DOHH2 (cell line): ENCODE results near the gene OSM.

Experiments
- EZH2phosphoT487 ChIP-seq: fragments of 200-600 bp; sonication (generic); IDR thresholded peaks from 2 replicates; pipeline ENCODE4 v1.6.1; 2017; ENCODE audit warnings: borderline replicate concordance, mild to moderate bottlenecking, antibody characterized with exemption, low read length, moderate library complexity, mixed read lengths
- TF ChIP-seq, protein P1 (sequence below): fragments of 200-600 bp; sonication (generic); IDR thresholded peaks from one replicate; pipeline ENCODE4 v1.5.1; 2014; ENCODE audit warnings: antibody characterized with exemption, mild to moderate bottlenecking, low read depth, low read length; ENCODE audit not compliant: poor library complexity, severe bottlenecking

GRCh38 chr22:30222321-30222720, 44.3 kb downstream of the OSM start:
- TF ChIP-seq, protein P1, sequence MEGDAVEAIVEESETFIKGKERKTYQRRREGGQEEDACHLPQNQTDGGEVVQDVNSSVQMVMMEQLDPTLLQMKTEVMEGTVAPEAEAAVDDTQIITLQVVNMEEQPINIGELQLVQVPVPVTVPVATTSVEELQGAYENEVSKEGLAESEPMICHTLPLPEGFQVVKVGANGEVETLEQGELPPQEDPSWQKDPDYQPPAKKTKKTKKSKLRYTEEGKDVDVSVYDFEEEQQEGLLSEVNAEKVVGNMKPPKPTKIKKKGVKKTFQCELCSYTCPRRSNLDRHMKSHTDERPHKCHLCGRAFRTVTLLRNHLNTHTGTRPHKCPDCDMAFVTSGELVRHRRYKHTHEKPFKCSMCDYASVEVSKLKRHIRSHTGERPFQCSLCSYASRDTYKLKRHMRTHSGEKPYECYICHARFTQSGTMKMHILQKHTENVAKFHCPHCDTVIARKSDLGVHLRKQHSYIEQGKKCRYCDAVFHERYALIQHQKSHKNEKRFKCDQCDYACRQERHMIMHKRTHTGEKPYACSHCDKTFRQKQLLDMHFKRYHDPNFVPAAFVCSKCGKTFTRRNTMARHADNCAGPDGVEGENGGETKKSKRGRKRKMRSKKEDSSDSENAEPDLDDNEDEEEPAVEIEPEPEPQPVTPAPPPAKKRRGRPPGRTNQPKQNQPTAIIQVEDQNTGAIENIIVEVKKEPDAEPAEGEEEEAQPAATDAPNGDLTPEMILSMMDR: no peak
- no peak for TF ChIP-seq EZH2phosphoT487
